GM12873 (cell line): Measurements from ENCODE around the gene GZMB.

Experiments used
- TF ChIP-seq, protein P1 (sequence below): IDR thresholded peaks from 2 replicates; pipeline ENCODE4 v1.5.1; 2012; ENCODE audit warnings: low read depth, mild to moderate bottlenecking, moderate library complexity, low read length, control low read depth; ENCODE audit not compliant: insufficient read depth; ENCODE audit errors: missing control alignments

The GZMB gene

DNA sequence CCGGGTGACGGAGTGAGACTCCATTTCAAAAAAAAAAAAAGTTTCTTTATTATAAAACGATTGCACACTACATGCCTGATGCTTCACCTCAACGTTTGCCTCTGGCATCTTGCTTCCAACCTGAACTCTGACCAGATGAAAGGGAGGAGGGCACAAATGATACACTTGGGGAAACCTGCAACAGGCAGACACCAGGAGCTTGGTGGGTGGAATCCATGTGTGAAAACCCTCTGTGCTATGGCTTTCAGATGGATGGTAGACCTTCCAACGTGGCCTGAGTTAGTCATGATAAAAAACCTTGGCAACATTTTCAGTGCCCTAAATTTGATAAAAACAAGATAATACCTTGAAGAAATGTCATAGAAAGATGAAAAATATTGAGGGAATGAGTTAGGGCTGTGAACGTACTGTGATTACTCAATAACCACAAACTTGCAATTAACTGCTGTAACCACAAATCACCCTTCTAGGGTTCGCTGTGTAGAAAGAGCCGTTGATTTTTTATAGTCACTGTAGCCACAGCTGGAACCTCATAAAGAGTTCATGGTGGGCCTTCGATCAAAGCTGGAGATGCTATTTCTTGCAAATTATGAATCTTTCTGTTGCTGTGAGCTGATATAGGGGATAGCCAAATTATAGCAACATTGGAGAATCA, 26.1 kb upstream of the GZMB start:
- TF ChIP-seq, protein P1, sequence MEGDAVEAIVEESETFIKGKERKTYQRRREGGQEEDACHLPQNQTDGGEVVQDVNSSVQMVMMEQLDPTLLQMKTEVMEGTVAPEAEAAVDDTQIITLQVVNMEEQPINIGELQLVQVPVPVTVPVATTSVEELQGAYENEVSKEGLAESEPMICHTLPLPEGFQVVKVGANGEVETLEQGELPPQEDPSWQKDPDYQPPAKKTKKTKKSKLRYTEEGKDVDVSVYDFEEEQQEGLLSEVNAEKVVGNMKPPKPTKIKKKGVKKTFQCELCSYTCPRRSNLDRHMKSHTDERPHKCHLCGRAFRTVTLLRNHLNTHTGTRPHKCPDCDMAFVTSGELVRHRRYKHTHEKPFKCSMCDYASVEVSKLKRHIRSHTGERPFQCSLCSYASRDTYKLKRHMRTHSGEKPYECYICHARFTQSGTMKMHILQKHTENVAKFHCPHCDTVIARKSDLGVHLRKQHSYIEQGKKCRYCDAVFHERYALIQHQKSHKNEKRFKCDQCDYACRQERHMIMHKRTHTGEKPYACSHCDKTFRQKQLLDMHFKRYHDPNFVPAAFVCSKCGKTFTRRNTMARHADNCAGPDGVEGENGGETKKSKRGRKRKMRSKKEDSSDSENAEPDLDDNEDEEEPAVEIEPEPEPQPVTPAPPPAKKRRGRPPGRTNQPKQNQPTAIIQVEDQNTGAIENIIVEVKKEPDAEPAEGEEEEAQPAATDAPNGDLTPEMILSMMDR, result no peak

DNA sequence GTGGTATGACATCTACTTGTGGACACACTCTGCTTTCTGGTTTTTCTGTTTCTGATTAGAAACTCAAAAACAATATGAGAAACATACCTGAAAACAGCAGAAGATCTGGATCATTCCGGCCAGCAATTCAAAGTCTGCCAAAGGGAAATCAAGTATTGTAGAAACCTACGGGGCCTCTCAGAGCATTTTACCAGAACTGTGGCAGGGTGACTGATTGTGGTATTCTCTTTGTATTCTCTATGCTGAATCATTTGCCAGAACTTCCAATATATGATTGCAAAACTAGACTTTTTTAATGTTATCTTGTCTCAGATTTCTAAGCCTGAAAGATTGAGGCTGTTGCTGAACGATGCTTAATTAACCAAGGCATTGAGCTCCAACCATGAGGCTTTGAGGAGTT, 5.9 kb upstream of the GZMB start:
- TF ChIP-seq, protein P1, result no peak

DNA sequence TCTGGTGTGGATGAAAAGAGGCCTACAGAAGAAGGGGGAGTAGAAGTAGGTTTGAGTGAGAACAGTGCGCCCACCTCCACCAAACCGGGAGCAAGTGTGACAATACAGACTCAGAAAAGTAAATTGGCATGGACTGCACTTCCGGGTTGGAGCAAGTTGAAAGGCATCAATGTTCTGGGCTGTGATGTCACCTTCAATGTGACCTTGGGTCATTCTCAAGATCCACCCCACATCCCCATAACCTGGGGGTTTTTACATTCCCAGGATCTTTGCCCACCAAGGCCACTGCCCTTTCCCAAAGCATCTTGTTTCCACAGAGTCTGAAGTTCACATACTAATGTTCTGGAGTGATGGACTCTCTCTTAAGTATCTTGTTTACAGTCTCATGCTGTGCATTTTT, 5.3 kb upstream of the GZMB start:
- TF ChIP-seq, protein P1, result no peak

DNA sequence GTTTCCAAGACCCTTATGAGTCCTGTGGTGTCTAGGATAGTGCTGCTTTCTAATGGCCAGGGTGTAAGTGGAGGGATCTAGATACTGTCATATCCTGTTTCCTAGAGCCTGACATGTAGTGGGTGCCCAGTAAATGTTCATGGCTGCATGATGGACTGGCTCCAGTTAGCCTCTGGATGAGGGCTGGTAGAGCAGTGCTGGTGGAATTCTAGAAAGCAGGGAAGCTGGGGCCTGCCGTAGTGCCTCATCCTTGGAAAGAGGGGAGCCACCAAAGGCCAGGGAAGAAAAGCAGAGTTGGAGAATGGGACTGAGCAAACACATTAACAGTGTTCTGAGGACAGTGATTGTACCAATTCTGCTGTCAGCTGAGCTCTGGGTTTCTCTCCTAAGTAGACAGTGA, 637 bp downstream of the GZMB start:
- TF ChIP-seq, protein P1, result no peak

DNA sequence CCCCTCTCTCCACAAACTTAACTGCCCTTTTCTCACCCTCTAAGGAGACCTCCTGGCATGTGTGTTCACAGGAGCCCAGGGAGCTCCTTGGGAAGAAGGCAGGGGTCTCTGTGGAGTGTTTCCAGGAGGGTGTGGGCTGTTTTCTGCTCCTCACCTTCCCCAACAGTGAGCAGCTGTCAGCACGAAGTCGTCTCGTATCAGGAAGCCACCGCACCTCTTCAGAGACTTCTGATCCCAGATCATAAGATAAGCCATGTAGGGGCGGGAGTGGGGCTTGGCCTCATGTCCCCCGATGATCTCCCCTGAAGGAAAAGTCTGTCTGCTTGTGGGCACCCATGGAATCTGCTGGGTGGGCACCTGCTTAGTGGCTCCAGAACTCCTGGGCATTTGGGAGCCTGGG, 1.2 kb downstream of the GZMB start:
- TF ChIP-seq, protein P1, result no peak

DNA sequence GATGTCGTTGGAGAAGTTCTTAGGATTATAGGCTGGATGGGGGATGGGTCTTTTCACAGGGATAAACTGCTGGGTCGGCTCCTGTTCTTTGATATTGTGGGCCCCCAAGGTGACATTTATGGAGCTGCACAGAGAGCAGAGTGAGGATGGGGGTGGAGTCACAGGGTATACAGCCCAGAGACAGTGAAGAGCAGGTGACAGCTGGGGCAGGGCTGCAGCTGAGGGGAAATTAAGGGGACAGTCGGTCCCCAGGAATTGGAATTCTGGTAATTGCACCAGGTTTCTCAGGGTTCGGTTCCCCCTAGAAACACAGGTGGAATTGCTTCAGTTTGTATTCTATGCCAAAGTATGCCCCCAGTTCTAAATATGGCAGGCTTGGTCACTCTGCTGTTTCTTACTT, 1.7 kb downstream of the GZMB start:
- TF ChIP-seq, protein P1, result no peak

DNA sequence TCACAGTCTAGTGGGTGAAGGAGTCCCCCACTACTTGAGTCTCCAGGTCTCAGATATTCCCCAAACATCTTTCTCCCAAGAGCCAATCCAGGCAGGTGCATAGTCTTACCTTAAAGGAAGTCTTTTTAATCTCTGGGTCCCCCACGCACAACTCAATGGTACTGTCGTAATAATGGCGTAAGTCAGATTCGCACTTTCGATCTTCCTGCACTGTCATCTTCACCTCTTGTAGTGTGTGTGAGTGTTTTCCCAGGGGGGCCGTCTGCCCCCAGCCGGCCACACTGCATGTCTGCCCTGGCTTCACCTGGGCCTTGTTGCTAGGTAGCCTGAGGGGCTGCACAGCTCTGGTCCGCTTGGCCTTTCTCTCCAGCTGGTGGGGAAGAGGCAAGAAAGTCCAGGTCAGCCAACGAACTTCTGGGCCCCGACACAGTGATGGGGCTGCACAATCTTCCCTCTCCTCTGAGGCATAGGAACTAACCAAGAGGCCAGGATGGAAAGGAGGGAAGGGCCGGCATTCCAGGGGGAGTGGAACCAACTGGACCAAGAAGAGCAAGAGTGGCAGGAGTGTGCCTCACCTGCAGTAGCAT, 2.1 kb downstream of the GZMB start:
- TF ChIP-seq, protein P1, result no peak
